ENCODE data around the gene OR5B3.
"Not testable (repeated sequence)": the region's sequence is repeated elsewhere in the genome, so short reads cannot be mapped to it uniquely, and the experiment has no call there.

DNA sequence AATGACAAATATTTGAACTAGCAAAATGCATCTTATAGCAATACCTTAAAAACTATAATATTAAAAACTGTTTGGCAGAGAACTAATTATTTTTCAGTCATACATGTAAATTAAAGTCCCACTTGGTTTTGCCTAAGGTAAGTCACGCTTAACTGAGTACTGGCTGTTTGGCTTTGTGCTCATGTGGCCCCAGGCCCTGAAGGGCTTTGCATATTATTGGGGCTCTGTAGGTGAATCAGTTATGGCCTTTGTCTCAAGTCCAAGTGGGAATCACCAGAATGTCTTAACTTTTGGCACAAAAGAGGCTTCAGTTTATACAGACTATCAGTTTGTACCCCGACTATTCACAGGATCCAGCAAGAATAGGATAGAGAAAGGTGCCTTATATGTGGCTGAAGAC is 7.1 kb downstream of the OR5B3 start:
- TF ChIP-seq POLR2A (IDR thresholded peaks at IDR 0.05): not testable (repeated sequence)
- TF ChIP-seq, protein P1, sequence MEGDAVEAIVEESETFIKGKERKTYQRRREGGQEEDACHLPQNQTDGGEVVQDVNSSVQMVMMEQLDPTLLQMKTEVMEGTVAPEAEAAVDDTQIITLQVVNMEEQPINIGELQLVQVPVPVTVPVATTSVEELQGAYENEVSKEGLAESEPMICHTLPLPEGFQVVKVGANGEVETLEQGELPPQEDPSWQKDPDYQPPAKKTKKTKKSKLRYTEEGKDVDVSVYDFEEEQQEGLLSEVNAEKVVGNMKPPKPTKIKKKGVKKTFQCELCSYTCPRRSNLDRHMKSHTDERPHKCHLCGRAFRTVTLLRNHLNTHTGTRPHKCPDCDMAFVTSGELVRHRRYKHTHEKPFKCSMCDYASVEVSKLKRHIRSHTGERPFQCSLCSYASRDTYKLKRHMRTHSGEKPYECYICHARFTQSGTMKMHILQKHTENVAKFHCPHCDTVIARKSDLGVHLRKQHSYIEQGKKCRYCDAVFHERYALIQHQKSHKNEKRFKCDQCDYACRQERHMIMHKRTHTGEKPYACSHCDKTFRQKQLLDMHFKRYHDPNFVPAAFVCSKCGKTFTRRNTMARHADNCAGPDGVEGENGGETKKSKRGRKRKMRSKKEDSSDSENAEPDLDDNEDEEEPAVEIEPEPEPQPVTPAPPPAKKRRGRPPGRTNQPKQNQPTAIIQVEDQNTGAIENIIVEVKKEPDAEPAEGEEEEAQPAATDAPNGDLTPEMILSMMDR (IDR thresholded peaks at IDR 0.05): not testable (repeated sequence)
